Sigmoid colon (tissue), 3 donors: Measurements from ENCODE around the gene AEBP1.

ENCODE experiments used
- POLR2A ChIP-seq, 2 donors: fragments of 450-650 bp; IDR thresholded peaks; one replicate each; pipeline ENCODE4 v1.6.1; 2016; ENCODE audit warnings: antibody characterized with exemption in 2 of 2, mild to moderate bottlenecking in 2 of 2, moderate library complexity in 2 of 2
- TF ChIP-seq, protein P1 (sequence below), 4 experiments: fragments of 450-650 bp in 3 of 4; fragments of 200-600 bp in 1 of 4; IDR thresholded peaks; one replicate each; pipeline ENCODE4 v1.5.1; 2016 to 2019; ENCODE audit warnings: antibody characterized with exemption in 4 of 4, mild to moderate bottlenecking in 3 of 4, moderate library complexity in 2 of 4

DNA sequence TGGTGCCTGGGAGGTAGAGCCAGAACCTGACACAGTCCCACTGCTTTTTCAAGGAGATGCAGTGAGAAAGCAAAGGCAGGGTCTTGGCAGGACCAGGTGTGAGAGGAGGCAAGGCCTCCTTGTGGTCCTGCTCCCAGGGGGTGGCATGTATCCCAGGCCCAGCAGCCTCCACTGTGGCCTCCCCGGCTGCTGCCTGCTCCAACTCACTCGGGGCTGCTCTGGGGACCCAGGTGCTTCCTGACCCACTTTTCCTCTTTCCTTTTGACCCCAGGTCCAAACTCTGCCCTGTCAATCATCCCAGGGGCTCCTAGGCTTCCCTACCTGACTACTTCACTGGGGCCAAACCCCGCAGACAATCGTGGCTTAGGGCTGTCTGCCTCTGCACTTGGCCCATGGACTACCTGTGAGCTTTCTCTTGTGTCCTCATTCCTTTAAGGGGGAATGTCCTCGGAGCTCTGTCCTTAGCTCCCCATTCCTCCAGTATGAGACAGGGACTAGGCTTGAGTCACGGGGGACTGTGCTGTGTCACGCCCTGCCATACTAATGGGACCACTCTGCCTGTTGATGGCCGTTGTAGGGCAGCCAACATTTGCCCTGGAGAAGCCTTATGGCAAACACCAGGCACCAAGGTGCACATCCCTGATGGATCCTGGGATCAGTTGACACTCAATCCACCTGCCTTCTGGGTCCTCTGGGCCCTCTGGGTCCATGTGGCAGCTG lies 1.1 kb upstream of the AEBP1 start:
- no peak for TF ChIP-seq POLR2A (IDR thresholded peaks at IDR 0.05)
- TF ChIP-seq, protein P1, sequence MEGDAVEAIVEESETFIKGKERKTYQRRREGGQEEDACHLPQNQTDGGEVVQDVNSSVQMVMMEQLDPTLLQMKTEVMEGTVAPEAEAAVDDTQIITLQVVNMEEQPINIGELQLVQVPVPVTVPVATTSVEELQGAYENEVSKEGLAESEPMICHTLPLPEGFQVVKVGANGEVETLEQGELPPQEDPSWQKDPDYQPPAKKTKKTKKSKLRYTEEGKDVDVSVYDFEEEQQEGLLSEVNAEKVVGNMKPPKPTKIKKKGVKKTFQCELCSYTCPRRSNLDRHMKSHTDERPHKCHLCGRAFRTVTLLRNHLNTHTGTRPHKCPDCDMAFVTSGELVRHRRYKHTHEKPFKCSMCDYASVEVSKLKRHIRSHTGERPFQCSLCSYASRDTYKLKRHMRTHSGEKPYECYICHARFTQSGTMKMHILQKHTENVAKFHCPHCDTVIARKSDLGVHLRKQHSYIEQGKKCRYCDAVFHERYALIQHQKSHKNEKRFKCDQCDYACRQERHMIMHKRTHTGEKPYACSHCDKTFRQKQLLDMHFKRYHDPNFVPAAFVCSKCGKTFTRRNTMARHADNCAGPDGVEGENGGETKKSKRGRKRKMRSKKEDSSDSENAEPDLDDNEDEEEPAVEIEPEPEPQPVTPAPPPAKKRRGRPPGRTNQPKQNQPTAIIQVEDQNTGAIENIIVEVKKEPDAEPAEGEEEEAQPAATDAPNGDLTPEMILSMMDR (IDR thresholded peaks at IDR 0.05), result no peak
